DND-41 (cell line): ENCODE results near the gene DAB2.

Source experiments
- ATAC-seq: fragments of 200-7000 bp; cut with Tn5 transposase; 3 replicates; pipeline ENCODE4 v1.9.1; 2021; ENCODE audit warnings: low read depth; ENCODE audit not compliant: insufficient read depth
- DNase-seq: peaks from one replicate; pipeline ENCODE4 v3.0.0-alpha.2; 2020
- H2AFZ ChIP-seq: 2 replicates; pipeline ENCODE4 v1.6.0; 2012; ENCODE audit warnings: low read depth, low read length
- H3K27ac ChIP-seq: 2 replicates; pipeline ENCODE4 v1.5.1; 2012; ENCODE audit warnings: low read length, inconsistent platforms
- H3K27me3 ChIP-seq: fragments of 200-600 bp; sonication (generic); 2 replicates; pipeline ENCODE4 v1.6.0; 2012; ENCODE audit warnings: low read length, mild to moderate bottlenecking, inconsistent platforms; ENCODE audit not compliant: insufficient read depth, poor library complexity
- H3K36me3 ChIP-seq: 2 replicates; pipeline ENCODE4 v1.5.1; 2012; ENCODE audit warnings: low read length, inconsistent platforms; ENCODE audit not compliant: insufficient read depth
- H3K4me1 ChIP-seq: 2 replicates; pipeline ENCODE4 v1.5.1; 2012; ENCODE audit warnings: mild to moderate bottlenecking, low read length; ENCODE audit not compliant: insufficient read depth
- H3K4me2 ChIP-seq: 2 replicates; pipeline ENCODE4 v1.6.0; 2012; ENCODE audit warnings: mild to moderate bottlenecking, moderate library complexity, low read length, inconsistent platforms; ENCODE audit not compliant: insufficient read depth
- H3K4me3 ChIP-seq, 2 experiments: fragments of 200-600 bp in 1 of 2; shearing (Covaris generic) in 1 of 2; 2 replicates each; pipeline ENCODE4 v1.5.1; 2012 to 2016; ENCODE audit warnings: inconsistent platforms in 2 of 2, low read length in 2 of 2, mild to moderate bottlenecking in 2 of 2, low read depth in 1 of 2, moderate library complexity in 1 of 2
- H3K79me2 ChIP-seq: 2 replicates; pipeline ENCODE4 v1.6.0; 2012; ENCODE audit warnings: low read length, inconsistent platforms; ENCODE audit not compliant: insufficient read depth
- H3K9ac ChIP-seq: 2 replicates; pipeline ENCODE4 v1.6.0; 2012; ENCODE audit warnings: low read depth, mild to moderate bottlenecking, inconsistent platforms, low read length, moderate library complexity
- H3K9me3 ChIP-seq: 2 replicates; pipeline ENCODE4 v1.5.1; 2012; ENCODE audit warnings: low read length, moderate library complexity, mild to moderate bottlenecking, inconsistent platforms; ENCODE audit not compliant: insufficient read depth, severe bottlenecking
- H4K20me1 ChIP-seq: 2 replicates; pipeline ENCODE4 v1.6.0; 2012; ENCODE audit warnings: low read length; ENCODE audit not compliant: insufficient read depth
- CTCF ChIP-seq: IDR thresholded peaks from 2 replicates; pipeline ENCODE4 v1.5.1; 2012; ENCODE audit warnings: borderline replicate concordance, low read length, moderate library complexity, mild to moderate bottlenecking; ENCODE audit not compliant: poor library complexity, severe bottlenecking; ENCODE audit errors: extremely low read depth
- EZH2 ChIP-seq: IDR thresholded peaks from 3 replicates; pipeline ENCODE4 v1.6.1; 2012; ENCODE audit warnings: borderline replicate concordance, low read depth, mild to moderate bottlenecking, moderate library complexity, low read length, inconsistent platforms; ENCODE audit not compliant: severe bottlenecking

Gene DAB2

DNA sequence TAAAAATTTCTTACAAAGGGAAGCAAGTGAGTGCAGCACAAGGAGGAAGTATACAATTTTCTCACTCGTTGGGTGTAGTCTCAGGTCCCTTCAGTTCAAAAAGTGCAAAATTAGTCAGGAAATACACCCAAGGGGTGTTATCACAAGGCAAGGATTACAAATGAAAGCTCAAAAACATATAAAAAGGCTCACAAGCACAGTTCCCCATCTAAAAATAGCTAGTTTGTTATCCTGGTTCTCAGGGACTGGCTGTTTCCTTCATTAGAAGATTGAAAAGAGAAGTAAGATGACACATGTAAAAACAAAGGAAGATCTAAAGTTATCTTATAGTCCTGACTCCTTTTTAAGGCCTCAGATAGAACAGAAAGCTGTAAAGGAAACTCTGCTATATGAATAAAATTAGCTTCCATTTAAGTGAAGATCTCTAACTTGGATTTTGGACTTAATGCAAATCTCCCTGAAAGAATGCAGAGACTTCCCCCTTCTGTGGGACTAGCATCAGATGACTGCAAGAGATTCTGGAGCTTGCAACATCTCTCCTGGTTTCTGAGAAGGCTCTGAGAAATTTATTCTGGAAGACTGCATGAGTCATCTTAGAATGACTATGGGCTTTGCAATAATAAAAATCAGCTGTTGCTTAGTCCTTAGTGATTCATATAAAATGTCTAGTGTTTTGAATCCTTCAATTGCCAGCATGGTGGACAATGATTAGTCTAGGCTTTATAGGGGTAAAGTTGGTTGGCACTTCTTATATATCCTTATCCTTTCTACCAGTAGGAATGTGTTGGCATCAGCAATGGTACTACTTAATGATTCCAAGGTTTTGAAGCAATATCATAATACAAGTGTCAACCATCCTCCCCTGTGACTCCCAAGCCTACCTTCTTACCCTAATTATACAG lies 25.4 kb downstream of the DAB2 start:
- TF ChIP-seq CTCF (no peak), EZH2 (no peak)
- DNase-seq (no peak), ATAC-seq (no peak)
- H3K4me3 ChIP-seq, result no peak overlapping the region
- no peak overlapping the region for H3K27ac ChIP-seq
- H3K4me2 ChIP-seq, result no peak overlapping the region
- no peak overlapping the region for H2AFZ ChIP-seq
- H3K36me3 ChIP-seq, result no peaks in the 10 kb centered on the region
- H3K9me3 ChIP-seq, result no peaks in the 10 kb centered on the region
- H3K9ac ChIP-seq, result no peak overlapping the region
- H4K20me1 ChIP-seq, result no peaks in the 10 kb centered on the region
- H3K27me3 ChIP-seq, result no peaks in the 10 kb centered on the region
- H3K79me2 ChIP-seq, result no peaks in the 10 kb centered on the region
- no peaks in the 10 kb centered on the region for H3K4me1 ChIP-seq

DNA sequence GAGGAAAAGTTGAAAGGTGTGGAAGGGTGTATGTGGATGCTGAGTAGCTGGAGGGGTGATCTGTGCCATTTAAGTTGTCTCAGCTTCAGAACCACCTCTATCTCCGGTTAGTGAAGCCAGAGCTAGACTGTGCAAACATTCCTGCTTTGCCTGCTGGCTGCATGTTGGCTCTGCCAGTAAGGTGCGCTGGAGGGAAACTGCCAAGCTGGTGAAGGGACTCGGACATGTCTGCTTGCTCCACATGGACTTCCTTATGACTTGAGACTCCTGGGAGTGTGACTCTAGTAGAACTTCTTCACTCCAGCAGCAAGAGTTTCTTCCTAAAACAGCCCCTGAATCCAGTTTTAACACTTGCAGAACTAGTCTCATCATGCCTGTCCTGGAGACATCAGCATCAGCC lies 27.9 kb downstream of the DAB2 start:
- Histone ChIP-seq H3K36me3 (no peaks in the 10 kb centered on the region), H3K4me3 (no peak overlapping the region), H2AFZ (no peak overlapping the region), H3K79me2 (no peaks in the 10 kb centered on the region), H3K9ac (no peak overlapping the region), H3K4me2 (no peak overlapping the region), H3K27ac (no peak overlapping the region), H3K9me3 (no peaks in the 10 kb centered on the region), H4K20me1 (no peaks in the 10 kb centered on the region), H3K4me1 (no peaks in the 10 kb centered on the region), H3K27me3 (peaks cover 6% of the 10 kb centered on the region)
- ATAC-seq (no peak), DNase-seq (no peak)
- no peak for TF ChIP-seq CTCF
- TF ChIP-seq EZH2, result no peak

- no peak overlapping the region for H3K4me3 ChIP-seq
- H3K9ac ChIP-seq, result no peak overlapping the region
- TF ChIP-seq CTCF, result no peak
- no peak for TF ChIP-seq EZH2
Measured at GRCh38 chr5:39395521-39395920, 29.3 kb downstream of the DAB2 start.

More at GRCh38 chr5:39395521-39395920, 29.3 kb downstream of the DAB2 start:
- no peak overlapping the region for H2AFZ ChIP-seq
- H4K20me1 ChIP-seq, result no peaks in the 10 kb centered on the region
- ATAC-seq, result no peak
- no peaks in the 10 kb centered on the region for H3K9me3 ChIP-seq
- H3K27me3 ChIP-seq, result peaks cover 6% of the 10 kb centered on the region
- H3K79me2 ChIP-seq, result no peaks in the 10 kb centered on the region
- H3K27ac ChIP-seq, result no peak overlapping the region
- H3K4me2 ChIP-seq, result no peak overlapping the region
- H3K4me1 ChIP-seq, result no peaks in the 10 kb centered on the region
- DNase-seq, result no peak
- no peaks in the 10 kb centered on the region for H3K36me3 ChIP-seq
